ENCODE results near the gene SPEF1.

SPEF1 gene

DNA sequence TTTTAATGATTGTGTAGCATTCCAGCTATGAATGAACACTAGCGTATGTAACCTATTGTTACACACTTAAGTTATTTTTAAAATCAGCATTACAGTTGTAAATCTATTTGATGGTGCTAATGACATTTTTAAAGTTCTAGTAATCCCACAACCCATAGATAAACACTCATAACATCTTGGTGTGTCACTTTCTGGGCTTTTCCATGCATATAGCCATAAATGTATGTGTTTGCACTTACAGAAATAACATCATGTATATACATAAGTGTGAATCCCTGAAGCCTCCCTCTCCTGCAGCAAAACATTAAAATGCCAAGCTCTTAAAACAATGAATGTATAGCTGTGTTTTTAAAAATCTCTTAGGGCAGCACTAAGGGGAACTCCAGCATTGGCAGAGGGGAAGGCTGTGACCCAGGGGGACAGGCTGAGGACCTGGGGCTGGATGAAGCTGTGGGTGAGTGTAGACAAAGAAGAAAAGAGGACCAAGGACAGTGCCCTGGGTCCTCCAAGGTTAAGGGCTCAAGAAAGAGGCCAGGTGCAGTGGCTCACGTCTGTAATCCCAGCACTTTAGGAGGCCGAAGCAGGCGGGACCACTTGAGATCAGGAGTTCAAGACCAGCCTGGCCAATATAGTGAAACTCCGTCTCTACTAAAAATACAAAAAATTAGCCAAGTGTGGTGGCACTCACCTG is 6.2 kb upstream of the SPEF1 start:
- DNase-seq = no peak

DNA sequence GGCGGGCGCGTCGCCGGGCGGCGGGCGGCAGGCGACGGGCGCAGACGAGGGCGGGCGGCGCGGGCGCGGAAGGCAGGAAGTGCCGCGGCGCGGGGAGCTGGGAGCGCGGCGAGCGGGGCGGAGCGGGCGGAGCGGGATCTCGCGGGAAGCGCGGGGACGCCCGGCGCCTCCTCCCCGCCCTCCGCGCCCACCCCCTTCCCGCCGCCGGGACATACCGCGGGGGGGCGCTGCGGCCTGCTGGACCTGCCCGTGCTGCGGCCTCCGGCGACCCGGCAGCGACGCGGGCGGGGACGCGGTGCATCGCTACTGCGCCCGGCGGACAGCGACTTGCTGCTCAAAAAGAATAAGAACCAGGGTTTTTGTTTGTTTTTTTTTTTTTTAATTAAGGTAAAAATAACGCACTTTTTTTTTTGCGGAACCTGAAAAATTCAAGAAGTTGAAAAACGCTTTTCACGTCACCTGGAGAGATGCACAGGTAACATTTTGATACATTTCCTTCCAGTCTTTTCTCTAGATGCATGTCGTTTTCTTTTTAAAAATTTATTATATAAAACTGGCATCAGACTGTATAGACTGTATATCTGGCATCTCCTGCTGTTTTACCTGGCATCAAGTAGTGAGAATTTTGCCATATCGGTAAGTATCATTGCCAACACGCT is 5.5 kb upstream of the SPEF1 start, which contains the start of gene CENPB:
Gene CENPB (minus strand): TSS at position 76 of the 659 bp plus-strand sequence. CDS start 257 bp downstream, outside the sequence.
- peak; percentile 92 for DNase-seq

DNA sequence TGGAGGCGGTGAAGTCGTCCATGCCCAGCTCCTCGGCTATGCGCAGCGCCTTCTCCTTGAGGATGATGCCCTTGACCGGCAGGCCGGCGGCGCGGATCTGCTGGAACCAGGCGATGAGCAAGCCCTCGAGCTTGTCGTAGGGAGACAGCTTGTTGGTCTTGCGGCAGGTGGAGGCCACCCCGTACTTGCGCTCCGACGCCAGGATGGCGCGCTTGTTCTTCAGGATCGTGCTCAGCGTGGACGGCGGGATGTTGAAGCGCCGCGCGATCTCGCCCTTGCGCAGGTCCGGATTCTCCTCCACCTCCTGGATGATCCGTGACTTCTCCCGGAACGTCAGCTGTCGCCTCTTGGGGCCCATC is 4.9 kb upstream of the SPEF1 start:
- peak; percentile 49 to 60 for DNase-seq

DNA sequence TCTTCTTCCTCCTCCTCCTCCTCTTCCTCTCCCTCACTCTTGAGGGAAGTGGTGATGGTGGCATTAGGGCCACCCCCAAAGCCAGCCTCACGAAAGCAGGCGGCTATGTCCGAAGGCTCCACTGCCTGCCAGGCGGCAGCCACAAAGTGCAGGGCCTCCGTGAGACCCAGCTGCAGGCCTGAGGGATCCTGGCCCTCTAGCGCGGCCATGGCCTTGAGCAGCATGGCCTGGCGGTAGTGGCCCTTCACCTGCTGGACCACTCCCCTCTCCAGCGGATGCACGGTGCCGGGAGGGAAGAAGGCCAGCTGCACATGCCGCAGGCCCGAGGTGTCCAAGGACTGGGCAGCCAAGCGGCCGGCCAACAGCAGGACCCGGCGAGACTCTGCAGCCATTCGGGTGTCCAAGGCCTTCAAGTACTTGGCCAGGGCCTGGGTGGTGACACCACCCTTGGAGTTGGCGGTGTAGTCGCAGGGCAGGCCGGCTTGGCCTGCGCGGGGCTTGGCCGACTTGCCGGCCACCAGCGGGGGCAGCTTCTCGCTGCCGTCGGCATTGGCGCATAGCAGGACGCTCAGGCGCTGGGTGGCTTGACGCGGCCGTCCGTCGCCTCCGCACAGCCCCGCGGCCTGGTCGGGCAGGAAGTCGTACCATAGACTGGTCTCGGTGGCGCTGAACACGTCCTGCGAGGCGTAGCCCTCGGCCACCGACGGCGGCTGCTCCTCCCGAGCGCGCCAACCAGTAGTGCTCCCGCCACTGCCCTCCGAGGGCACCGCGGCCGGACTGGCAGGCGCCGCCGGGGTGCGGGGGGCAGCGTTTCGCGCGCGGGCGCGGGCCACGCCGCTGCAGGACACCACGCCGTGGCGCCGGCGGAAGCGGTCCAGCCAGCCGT is 4.2 kb upstream of the SPEF1 start:
- DNase-seq = peak in 1 of 2 experiments; percentile 14

DNA sequence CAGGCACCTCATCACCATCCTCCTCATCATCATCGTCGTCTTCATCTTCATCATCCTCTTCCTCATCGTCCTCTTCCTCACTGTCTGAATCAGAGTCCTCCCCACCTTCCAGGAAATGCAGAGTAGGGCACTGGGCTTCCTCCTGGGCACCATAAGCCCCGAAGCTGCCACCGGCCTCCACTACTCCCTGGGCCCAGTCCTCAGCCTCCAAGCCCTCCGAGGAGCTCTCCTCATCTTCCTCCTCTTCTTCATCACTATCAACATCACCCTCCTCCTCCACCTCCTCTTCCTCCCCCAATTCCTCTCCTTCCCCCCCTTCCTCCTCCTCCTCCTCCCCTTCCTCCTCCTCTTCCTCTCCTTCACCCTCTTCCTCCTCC is 3.6 kb upstream of the SPEF1 start:
- peak in 1 of 2 experiments; percentile 3 for DNase-seq

DNA sequence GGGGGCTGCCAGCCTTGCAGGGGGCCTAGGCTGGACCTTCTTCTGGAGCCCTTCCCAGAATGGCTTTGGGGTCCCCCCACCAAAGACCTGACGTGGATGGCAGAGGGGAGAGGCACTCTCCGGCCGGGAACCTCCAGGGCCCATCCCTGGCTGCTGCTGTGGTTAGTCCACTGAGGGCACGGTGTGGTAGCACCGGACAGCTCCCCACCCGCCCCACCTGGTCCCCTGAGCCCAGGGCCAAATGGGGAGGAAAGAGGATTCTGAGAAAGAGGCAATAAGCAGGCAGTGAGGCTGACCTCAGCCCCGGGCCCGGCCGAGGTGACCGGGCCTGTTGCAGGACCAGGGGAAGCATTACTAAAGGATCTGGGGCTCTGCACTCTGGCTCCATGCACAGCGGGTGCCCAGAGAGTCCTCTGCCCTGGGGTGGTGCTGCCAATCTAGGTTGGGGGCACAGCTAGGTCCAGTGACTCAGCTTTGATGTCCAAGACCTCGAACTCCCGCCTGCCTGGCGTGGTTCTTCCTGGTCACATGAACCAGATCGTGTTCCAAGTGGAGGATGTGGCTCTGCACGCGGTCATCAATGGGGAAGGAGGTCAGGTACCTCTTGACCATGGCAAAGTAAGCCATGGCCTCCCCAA is 3.1 kb upstream of the SPEF1 start:
- peak in 1 of 2 experiments; percentile 3 for DNase-seq

DNA sequence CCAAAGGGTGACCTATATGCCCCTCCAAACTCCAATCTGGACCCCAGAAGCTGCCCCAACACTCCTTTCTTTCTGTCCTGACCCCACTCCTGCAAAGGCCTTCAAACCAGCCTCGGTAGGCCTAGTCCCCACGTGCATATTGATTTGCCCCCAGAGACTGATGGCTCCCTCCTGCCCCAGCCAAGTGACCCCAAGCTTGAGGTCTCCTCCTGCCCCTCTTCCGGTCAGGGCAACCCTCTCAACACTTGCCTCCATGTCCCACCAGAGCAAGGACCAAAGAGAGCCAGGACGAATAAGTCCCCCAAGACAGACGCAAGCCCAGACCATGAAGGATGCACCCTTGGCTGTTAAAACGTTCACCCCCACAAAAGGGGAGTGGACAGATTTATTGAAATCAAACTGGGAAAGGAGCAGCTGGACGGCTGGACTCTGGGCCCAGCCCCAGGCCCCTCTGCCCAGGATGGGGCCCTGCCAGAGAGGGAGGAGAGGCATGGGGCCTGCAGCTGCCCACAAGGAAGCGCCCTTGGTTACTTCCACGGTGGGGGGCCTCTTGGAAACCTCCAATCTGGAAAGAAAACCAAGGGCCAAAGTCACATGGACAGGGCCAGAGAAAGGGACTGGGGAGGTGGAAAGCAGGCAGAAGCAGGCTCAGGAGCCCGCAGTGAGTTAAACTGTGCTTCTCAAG is 2.4 kb upstream of the SPEF1 start:
- no peak for DNase-seq

DNA sequence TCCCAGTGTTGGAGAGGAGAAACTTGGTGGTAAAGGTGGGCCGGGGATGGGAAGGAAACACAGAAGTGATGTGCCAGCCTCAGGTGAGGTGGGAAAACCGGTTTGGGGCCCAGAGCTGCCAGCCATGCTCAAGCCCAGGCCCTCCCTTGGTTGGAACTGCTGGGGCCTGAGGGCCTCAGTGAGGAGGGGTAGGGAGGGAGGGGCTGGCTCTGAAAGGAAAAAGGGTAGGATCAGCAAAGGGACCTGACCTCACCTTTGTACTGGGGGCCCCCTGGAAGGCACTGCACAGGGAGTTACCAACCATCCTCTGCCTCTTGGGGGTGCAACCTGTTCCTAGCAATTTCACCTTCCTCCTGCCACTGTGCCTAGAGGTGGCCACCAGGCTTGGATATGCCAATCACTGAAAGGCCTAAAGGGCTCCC is 1.8 kb upstream of the SPEF1 start:
- DNase-seq = peak in 1 of 2 experiments; percentile 5

DNA sequence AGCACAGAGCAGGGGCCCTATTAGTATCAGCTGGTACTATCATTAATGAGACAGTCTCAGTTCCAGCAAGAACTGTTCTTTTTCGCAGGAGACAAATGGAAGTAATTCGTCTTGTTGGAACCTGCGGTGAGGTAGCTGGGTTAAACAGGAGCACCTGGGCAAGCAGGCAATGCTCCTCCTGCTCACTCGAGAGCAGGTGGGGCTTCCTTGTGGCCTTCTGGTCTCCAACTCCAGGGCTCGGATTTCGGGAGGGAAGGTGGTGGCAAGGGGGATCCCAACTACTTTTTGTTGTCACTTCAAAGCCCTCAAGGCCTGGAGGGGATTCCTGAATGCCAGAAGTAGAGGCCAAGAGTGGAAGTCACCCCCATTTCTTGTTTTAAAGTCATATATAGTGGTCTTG is 1.3 kb upstream of the SPEF1 start:
- peak in 1 of 2 experiments; percentile 3 for DNase-seq

DNA sequence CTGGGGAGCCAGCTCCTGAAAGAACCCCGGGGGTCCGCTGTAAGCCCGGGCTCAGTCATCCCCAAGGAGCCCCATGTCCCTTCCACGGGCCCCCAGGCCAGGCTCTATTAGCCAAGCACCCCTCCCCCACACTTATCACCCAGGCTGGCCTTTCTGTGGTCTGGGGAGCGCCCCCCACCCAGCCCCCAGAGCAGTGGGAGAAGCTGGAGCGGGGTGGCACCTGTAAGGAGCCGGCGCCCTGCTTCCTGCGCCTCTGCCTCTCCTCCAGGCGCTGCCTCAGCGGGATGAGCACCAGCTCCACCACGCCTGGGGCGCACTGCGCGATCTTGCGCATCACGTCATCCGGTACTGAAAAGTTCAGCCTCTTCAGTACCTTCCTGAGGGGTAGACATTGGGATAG is 2.3 kb downstream of the SPEF1 start:
- DNase-seq = no peak

DNA sequence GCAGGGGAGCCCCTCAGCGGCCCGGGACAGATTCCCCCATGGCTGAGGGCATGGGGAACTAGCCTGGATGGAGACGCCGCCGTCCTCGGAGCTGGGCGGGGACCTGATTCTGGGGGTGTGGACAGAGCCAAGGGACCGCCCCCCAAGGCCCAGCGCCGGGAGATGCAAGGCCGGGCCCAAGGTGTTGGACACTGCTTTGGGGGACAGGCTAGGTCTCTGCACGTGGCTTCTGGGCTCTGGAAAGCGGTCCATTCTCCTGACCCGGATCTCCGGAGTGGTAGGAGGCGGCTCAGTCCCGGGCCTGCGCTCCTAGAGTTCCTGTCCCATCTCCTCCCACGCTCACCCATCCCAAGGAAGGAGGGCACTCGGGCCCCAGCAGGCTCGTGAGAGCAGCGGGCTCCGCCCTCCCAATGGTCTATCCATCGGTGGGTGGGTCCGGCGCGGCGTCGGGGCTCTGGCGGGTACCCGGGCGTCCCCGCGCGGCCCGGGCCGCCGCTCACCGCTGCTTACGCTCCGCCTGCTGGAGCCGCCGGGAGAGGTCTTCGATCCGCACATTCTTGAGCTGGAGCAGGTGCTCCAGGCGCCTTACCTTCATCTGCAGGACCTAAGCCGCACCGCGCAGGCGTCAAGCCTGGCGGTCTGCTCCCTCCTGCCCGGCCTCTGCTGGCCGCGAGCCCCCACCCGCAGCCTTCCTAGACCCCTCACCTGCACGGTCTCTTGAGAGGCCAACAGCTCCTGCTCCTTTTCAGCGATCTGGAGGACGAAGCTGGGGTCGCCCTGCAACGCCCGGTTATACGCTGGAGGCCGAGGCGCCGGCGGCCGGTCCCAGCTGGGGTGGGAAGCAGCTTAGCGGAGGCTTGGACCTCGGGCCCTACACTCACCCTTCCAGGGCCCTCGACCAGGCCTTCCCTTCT is 3.3 kb downstream of the SPEF1 start:
- peak; percentile 64 to 71 for DNase-seq

DNA sequence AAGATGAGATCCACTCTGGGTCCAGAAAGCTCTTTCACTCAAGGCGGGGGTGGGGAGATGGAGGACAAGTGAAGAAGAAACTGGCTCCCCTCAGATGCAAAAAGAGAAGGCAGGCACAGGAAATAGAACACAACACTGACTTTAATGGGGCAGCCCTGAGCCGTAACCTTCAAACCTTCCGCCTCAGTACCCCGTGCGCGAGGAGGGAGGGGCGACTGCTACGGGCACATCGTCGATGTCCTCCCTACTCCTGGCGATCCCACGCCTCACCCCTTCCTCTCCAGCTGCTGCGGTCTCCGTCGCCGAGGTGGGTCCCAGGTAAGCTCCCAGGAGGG is 3.9 kb downstream of the SPEF1 start:
- no peak for DNase-seq

DNA sequence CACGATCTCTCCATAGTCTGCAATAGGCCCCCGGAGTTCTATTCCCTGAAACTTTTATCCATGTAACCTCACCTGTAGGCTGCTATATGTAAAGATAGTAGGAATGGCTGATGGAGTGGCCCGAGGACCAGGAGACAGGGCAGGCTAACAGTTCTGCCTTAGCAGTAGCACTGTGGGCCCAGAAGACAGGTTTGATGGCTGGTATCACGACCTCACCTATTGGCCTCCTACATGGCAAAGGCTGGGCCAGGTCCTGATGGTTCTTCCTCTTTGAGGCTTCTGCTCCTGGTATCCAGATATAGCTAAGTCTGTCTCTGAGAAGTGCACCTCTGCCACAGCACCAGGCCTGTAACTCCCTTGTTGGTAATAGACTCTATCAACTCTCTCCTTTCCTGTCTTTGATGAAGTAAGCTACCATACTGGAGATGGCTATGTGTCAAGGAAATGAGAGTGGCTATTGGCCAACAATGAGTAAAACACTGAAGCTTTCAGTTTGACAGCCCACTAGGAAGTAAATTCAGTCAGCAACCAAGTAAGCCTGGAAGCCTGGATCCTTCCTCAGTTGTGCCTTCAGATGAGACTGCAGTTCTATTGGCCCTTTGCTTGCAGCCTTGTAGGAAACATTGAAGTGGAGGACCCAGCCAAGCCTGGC is 5.7 kb downstream of the SPEF1 start:
- DNase-seq = no peak

DNA sequence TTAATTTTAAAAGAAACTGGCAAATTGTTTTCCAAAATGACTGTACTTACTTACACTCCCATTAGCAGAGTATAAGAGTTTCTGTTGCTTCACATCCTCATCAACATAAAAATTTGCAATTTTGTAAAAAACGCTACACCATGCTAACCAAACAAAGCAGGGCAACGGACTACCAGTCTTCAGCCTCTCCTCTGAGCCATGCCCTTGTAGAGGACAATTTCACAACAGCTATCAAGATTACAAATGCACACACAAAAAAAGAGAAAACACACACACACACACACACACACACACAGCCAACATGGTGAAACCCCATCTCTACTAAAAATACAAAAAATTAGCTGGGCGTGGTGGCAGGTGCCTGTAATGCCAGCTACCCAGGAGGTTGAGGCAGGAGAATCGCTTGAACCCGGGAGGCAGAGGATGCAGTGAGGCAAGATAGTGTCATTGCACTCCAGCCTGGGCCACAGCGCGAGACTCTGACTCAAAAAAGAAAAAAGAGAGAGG is 9.6 kb downstream of the SPEF1 start:
- DNase-seq = no peak

DNA sequence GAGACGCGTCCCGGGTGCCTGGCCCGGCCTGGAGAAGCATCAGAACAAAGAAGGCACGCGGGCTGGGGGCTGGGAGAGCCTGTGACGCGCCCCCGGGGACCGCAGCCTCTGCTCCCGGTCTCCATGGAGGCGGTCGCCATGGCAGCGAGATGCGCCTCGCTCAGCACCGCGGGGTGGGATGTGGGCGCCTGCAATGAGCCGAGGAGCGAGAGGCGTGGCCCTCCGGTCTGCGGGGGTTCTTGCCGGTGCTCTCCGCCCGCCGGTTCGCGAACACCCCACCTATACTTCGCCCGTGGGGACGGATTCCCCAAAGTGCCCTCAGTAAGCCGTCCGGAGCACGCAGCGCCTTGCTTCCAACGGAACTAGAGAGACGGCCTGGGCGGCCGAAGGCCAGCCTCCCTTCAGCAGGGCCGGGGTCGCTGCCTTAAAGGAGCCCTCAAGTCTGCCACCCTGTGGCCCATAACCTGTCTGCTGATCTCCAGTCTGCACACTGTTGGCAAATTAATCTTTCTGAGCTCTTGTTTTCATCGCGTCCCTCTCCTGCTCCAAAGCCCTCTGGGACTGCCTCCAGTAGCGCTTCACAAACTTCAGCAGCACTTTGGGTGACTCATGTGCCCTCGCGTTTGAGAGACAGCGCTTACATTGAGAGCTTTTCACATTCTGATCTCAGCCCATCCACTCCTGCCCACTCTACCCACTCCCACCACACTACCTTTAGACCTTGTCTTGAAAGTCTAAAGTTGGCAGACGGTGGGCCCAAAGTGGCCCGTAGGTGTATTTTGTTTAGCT is 12.7 kb downstream of the SPEF1 start:
- DNase-seq = peak; percentile 78 to 82

DNA sequence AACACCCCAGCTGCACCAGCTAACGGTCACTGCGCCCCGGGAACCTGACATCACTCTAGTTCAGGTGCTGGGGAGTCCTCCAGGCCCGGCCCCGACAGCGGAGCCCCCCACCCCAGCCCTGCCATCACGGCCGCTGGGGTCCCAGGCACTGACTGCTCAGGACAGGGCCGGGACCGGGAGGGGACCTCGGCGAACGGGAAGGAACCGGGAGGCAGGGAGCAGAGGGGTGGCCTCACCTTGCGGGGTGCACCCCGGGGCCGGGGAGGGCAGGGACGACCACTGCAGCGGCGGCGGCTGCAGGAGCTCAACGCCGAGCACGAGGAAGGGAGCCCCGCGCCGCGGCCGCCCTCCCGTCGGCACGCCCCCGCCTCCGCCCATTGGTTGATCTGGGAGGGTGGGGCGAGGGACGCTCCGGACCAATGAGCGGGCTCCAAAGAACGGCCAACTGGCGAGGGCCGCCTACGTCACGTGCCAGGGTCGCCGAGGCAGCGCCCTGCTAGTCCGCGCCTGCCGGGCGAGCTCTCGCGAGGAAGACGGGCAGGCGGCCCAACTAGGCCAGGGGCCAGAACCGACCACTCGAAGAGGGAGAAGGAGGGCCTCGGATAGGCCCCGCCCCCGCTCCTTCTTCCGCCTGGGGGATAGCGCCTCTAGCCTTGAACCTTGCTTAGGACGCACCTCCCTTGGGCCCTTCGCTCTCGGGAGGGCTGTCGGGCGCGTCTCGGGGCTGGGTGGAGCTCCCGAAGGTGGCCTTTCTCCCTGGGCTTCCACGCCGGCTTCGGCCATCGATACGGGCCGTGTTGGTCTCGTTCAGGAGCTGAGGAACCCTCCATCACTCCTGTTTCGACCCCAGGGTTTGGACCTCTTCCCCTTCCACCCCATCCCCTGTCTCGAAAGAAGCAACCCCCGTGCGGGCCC is 13.6 kb downstream of the SPEF1 start, which contains the start of gene ADISSP:
Gene ADISSP (minus strand): TSS at position 327 of the 915 bp plus-strand sequence. CDS start 7,653 bp downstream, outside the sequence.
- peak; percentile 98 for DNase-seq

DNA sequence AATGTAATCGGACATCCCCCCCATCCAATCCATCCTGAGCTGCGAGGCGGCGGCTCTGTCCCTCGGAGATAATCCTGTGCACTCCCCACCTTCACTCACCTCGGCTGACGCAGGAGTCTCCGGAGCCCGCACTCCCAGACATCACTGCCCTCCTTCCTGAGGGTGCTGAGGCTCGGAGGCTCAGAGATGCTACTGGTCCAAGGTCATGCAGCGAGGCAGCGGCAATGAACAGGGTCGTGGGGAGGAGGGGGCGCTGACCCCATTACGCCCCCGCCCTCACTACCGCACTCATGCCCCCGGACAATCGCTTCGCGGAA is 14.2 kb downstream of the SPEF1 start:
- peak in 1 of 2 experiments; percentile 35 for DNase-seq

DNA sequence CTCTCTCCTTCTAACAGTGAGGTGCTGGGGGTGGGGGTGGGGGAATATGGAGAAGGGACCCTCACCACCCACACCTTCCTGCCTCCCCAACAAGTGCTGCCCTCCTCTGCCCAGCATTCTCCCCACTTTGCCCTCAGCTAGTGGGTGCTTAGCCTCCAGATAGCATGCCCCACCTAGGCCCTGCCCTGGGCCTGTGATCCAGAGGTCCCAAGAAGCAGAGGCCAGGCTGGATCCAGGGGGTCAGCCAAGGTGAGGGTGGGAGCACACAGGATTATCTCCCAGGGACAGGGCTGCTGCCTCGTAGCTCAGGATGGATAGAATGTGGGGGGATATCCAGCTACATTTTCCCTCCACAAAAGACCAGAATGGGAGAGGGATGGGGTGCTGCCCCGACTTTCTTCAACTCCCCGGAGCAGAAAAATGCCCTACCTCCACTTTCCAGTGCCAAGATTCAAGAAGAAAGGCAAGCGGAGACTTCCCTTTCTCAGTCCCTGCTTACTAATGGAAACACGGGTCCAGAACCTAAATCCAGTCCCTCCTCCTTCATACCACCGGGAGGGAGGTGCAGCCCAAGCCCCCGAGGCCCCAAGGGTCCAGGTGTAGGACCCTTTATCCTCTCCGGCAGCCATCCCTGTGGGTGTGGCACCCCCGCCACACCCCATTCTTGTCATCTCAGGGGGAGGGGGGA is 14.7 kb downstream of the SPEF1 start:
- no peak for DNase-seq
